DND-41 (cell line): ENCODE results near the gene AP1AR.

Experiments used
- ATAC-seq: fragments of 200-7000 bp; cut with Tn5 transposase; 3 replicates; pipeline ENCODE4 v1.9.1; 2021; ENCODE audit warnings: low read depth; ENCODE audit not compliant: insufficient read depth
- DNase-seq: peaks from one replicate; pipeline ENCODE4 v3.0.0-alpha.2; 2020
- H2AFZ ChIP-seq: 2 replicates; pipeline ENCODE4 v1.6.0; 2012; ENCODE audit warnings: low read depth, low read length
- H3K27ac ChIP-seq: 2 replicates; pipeline ENCODE4 v1.5.1; 2012; ENCODE audit warnings: low read length, inconsistent platforms
- H3K27me3 ChIP-seq: fragments of 200-600 bp; sonication (generic); 2 replicates; pipeline ENCODE4 v1.6.0; 2012; ENCODE audit warnings: low read length, mild to moderate bottlenecking, inconsistent platforms; ENCODE audit not compliant: insufficient read depth, poor library complexity
- H3K36me3 ChIP-seq: 2 replicates; pipeline ENCODE4 v1.5.1; 2012; ENCODE audit warnings: low read length, inconsistent platforms; ENCODE audit not compliant: insufficient read depth
- H3K4me1 ChIP-seq: 2 replicates; pipeline ENCODE4 v1.5.1; 2012; ENCODE audit warnings: mild to moderate bottlenecking, low read length; ENCODE audit not compliant: insufficient read depth
- H3K4me2 ChIP-seq: 2 replicates; pipeline ENCODE4 v1.6.0; 2012; ENCODE audit warnings: mild to moderate bottlenecking, moderate library complexity, low read length, inconsistent platforms; ENCODE audit not compliant: insufficient read depth
- H3K4me3 ChIP-seq, 2 experiments: fragments of 200-600 bp in 1 of 2; shearing (Covaris generic) in 1 of 2; 2 replicates each; pipeline ENCODE4 v1.5.1; 2012 to 2016; ENCODE audit warnings: inconsistent platforms in 2 of 2, low read length in 2 of 2, mild to moderate bottlenecking in 2 of 2, low read depth in 1 of 2, moderate library complexity in 1 of 2
- H3K79me2 ChIP-seq: 2 replicates; pipeline ENCODE4 v1.6.0; 2012; ENCODE audit warnings: low read length, inconsistent platforms; ENCODE audit not compliant: insufficient read depth
- H3K9ac ChIP-seq: 2 replicates; pipeline ENCODE4 v1.6.0; 2012; ENCODE audit warnings: low read depth, mild to moderate bottlenecking, inconsistent platforms, low read length, moderate library complexity
- H3K9me3 ChIP-seq: 2 replicates; pipeline ENCODE4 v1.5.1; 2012; ENCODE audit warnings: low read length, moderate library complexity, mild to moderate bottlenecking, inconsistent platforms; ENCODE audit not compliant: insufficient read depth, severe bottlenecking
- H4K20me1 ChIP-seq: 2 replicates; pipeline ENCODE4 v1.6.0; 2012; ENCODE audit warnings: low read length; ENCODE audit not compliant: insufficient read depth
- EZH2 ChIP-seq: IDR thresholded peaks from 3 replicates; pipeline ENCODE4 v1.6.1; 2012; ENCODE audit warnings: borderline replicate concordance, low read depth, mild to moderate bottlenecking, moderate library complexity, low read length, inconsistent platforms; ENCODE audit not compliant: severe bottlenecking
- TF ChIP-seq, protein P1 (sequence below): IDR thresholded peaks from 2 replicates; pipeline ENCODE4 v1.5.1; 2012; ENCODE audit warnings: borderline replicate concordance, low read length, moderate library complexity, mild to moderate bottlenecking; ENCODE audit not compliant: poor library complexity, severe bottlenecking; ENCODE audit errors: extremely low read depth

Gene AP1AR

DNA sequence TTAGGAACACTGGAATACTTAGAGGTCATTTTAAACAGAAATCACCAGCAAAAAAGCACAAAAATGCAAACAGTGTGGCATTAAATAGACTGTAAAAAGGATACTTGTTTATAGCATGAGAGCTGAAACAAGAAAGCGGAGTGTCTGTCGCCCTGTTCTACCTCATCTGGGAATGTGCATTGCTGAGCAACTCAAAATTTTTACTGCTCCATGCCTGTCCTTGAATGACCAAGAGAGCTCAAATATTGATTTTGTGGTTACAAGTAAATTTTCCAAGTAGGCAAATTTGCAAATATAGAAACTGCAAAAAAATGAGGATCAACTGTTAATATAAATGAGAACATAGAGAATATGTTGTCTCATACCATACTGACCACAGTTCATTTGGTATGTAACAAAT lies 25.5 kb downstream of the AP1AR start:
- H2AFZ ChIP-seq: no peak overlapping the region
- TF ChIP-seq, protein P1, sequence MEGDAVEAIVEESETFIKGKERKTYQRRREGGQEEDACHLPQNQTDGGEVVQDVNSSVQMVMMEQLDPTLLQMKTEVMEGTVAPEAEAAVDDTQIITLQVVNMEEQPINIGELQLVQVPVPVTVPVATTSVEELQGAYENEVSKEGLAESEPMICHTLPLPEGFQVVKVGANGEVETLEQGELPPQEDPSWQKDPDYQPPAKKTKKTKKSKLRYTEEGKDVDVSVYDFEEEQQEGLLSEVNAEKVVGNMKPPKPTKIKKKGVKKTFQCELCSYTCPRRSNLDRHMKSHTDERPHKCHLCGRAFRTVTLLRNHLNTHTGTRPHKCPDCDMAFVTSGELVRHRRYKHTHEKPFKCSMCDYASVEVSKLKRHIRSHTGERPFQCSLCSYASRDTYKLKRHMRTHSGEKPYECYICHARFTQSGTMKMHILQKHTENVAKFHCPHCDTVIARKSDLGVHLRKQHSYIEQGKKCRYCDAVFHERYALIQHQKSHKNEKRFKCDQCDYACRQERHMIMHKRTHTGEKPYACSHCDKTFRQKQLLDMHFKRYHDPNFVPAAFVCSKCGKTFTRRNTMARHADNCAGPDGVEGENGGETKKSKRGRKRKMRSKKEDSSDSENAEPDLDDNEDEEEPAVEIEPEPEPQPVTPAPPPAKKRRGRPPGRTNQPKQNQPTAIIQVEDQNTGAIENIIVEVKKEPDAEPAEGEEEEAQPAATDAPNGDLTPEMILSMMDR: no peak
- no peak for TF ChIP-seq EZH2
- H3K79me2 ChIP-seq: no peaks in the 10 kb centered on the region
- H3K9ac ChIP-seq: no peak overlapping the region
- H3K27ac ChIP-seq: no peak overlapping the region
- no peak for DNase-seq
- H3K27me3 ChIP-seq: no peaks in the 10 kb centered on the region
- no peak overlapping the region for H3K4me3 ChIP-seq
- H3K4me2 ChIP-seq: no peak overlapping the region
- H3K4me1 ChIP-seq: no peaks in the 10 kb centered on the region
- H3K36me3 ChIP-seq: peaks cover 24% of the 10 kb centered on the region
- no peaks in the 10 kb centered on the region for H3K9me3 ChIP-seq
- ATAC-seq: no peak
- no peaks in the 10 kb centered on the region for H4K20me1 ChIP-seq

DNA sequence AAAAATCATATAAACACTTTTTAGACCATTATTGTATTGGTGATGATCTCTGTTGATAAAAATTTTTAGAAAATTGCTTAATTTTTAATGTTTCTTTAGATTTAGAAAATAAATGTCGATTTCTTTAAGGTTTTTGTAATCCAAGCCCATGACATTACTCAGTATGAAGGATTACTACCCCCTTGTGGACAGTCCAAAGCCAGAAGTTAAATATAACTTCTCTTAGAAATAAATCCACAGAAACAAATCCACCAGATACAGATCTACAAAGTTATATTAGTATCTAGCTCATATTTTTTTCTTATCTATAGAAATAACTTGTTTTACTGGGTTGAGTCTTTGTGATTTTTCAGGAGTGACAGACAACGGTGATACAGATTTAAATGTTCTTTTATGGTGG lies 35.2 kb downstream of the AP1AR start:
- no peak for TF ChIP-seq EZH2
- TF ChIP-seq, protein P1: peak; percentile 36

GRCh38 chr4:112270051-112270450 lies 38.5 kb downstream of the AP1AR start:
- H3K4me2 ChIP-seq: no peak overlapping the region
- no peak for TF ChIP-seq EZH2
- TF ChIP-seq, protein P1: no peak
- DNase-seq (no peak), ATAC-seq (no peak)
- H3K9me3 ChIP-seq: no peaks in the 10 kb centered on the region
- no peaks in the 10 kb centered on the region for H3K79me2 ChIP-seq
- H3K9ac ChIP-seq: no peak overlapping the region
- H3K27me3 ChIP-seq: no peaks in the 10 kb centered on the region
- no peak overlapping the region for H3K4me3 ChIP-seq
- no peak overlapping the region for H2AFZ ChIP-seq
- peaks cover 32% of the 10 kb centered on the region for H3K36me3 ChIP-seq
- no peak overlapping the region for H3K27ac ChIP-seq
- H4K20me1 ChIP-seq: 0 out of 2 replicates have a peak, but pooled peaks cover 1% of the 10 kb centered on the region
- no peaks in the 10 kb centered on the region for H3K4me1 ChIP-seq

More for the DNA sequence above, 35.2 kb downstream of the AP1AR start:
- Histone ChIP-seq H2AFZ (no peak overlapping the region), H3K9me3 (no peaks in the 10 kb centered on the region), H3K36me3 (peaks cover 38% of the 10 kb centered on the region), H3K4me2 (no peak overlapping the region), H3K4me1 (no peaks in the 10 kb centered on the region), H3K79me2 (no peaks in the 10 kb centered on the region), H4K20me1 (no peaks in the 10 kb centered on the region), H3K27ac (no peak overlapping the region), H3K27me3 (no peaks in the 10 kb centered on the region), H3K4me3 (no peak overlapping the region), H3K9ac (no peak overlapping the region)
- DNase-seq: no peak
- peak; percentile 53; the same call in 1 of the 3 replicates for ATAC-seq
